GM23338 (cell line): Measurements from ENCODE around the gene MEIOB. TPM values are rescaled to one million over a fixed set of nuclear protein-coding genes. Genes with fewer than 3 reads are reported as not detected.

ENCODE experiments used
- ATAC-seq: fragments of 200-7000 bp; cut with Tn5 transposase; 3 replicates; pipeline ENCODE4 v1.9.1; 2020
- DNase-seq: peaks from one replicate; pipeline ENCODE4 v3.0.0-alpha.2; 2015; ENCODE audit warnings: low spot score
- H2AFZ ChIP-seq: fragments of 200-600 bp; sonication (generic); 2 replicates; pipeline ENCODE4 v1.8.0; 2016; ENCODE audit warnings: antibody characterized with exemption, mild to moderate bottlenecking, moderate library complexity
- H3F3A ChIP-seq: fragments of 200-600 bp; sonication (generic); replicated peaks from 2 replicates; pipeline ENCODE4 v1.8.0; 2017; ENCODE audit warnings: antibody characterized with exemption, mixed run types, low read depth
- H3K27ac ChIP-seq: fragments of 200-600 bp; sonication (generic); 2 replicates; pipeline ENCODE4 v1.6.1; 2016; ENCODE audit warnings: low read depth
- H3K27me3 ChIP-seq: fragments of 200-600 bp; sonication (generic); 2 replicates; pipeline ENCODE4 v1.8.0; 2016; ENCODE audit warnings: mild to moderate bottlenecking, mixed run types, moderate library complexity; ENCODE audit not compliant: insufficient read depth
- H3K36me3 ChIP-seq: fragments of 200-600 bp; sonication (generic); 2 replicates; pipeline ENCODE4 v1.8.0; 2016; ENCODE audit warnings: mild to moderate bottlenecking; ENCODE audit not compliant: insufficient read depth
- H3K4me1 ChIP-seq: fragments of 200-600 bp; sonication (generic); 2 replicates; pipeline ENCODE4 v1.8.0; 2016; ENCODE audit warnings: mild to moderate bottlenecking, moderate library complexity; ENCODE audit not compliant: insufficient read depth
- H3K4me2 ChIP-seq: fragments of 200-600 bp; sonication (generic); 2 replicates; pipeline ENCODE4 v1.7.1; 2017; ENCODE audit warnings: mixed run types
- H3K4me3 ChIP-seq: fragments of 200-600 bp; sonication (generic); 2 replicates; pipeline ENCODE4 v1.6.1; 2016; ENCODE audit warnings: mixed run types
- H3K79me2 ChIP-seq: fragments of 200-600 bp; sonication (generic); replicated peaks from 2 replicates; pipeline ENCODE4 v1.8.0; 2017; ENCODE audit warnings: mild to moderate bottlenecking; ENCODE audit not compliant: insufficient read depth
- H3K9me2 ChIP-seq: fragments of 200-600 bp; sonication (generic); 2 replicates; pipeline ENCODE4 v1.8.0; 2017; ENCODE audit not compliant: insufficient read depth
- H4K20me1 ChIP-seq: fragments of 200-600 bp; sonication (generic); replicated peaks from 2 replicates; pipeline ENCODE4 v1.8.0; 2017; ENCODE audit warnings: mild to moderate bottlenecking; ENCODE audit not compliant: insufficient read depth
- H3K27ac Mint-ChIP-seq: 2 replicates; pipeline ENCODE4 v1.8.0; 2020; ENCODE audit warnings: inconsistent platforms, mild to moderate bottlenecking, moderate library complexity, mixed read lengths
- H3K27me3 Mint-ChIP-seq: 3 replicates; pipeline ENCODE4 v1.8.0; 2022; ENCODE audit warnings: low read depth, mild to moderate bottlenecking, moderate library complexity, mixed read lengths, inconsistent platforms; ENCODE audit not compliant: insufficient read depth, poor library complexity
- H3K36me3 Mint-ChIP-seq: 3 replicates; pipeline ENCODE4 v1.8.0; 2021; ENCODE audit warnings: low read depth, mild to moderate bottlenecking, inconsistent platforms, moderate library complexity, mixed read lengths
- H3K4me1 Mint-ChIP-seq: 3 replicates; pipeline ENCODE4 v1.8.0; 2020; ENCODE audit warnings: mild to moderate bottlenecking, inconsistent platforms, mixed read lengths
- H3K4me3 Mint-ChIP-seq: 3 replicates; pipeline ENCODE4 v1.8.0; 2021; ENCODE audit warnings: moderate library complexity, mild to moderate bottlenecking, inconsistent platforms, mixed read lengths
- H3K9me3 Mint-ChIP-seq: 3 replicates; pipeline ENCODE4 v1.8.0; 2020; ENCODE audit warnings: moderate library complexity, mild to moderate bottlenecking, inconsistent platforms, mixed read lengths
- CREB1 ChIP-seq: fragments of 250-450 bp; sonication (Bioruptor Pico); IDR thresholded peaks from 2 replicates; pipeline ENCODE4 v1.5.0; 2020; ENCODE audit warnings: low read depth, mild to moderate bottlenecking, moderate library complexity
- CTCF ChIP-seq, 2 experiments: fragments of 200-600 bp in 1 of 2; sonication (generic) in 1 of 2; conservative IDR thresholded peaks; 2 replicates each; pipeline versions ENCODE4 v1.5.1 to v1.6.1; 2016 to 2017; ENCODE audit warnings: antibody characterized with exemption in 2 of 2, low read depth in 2 of 2, mild to moderate bottlenecking in 2 of 2, moderate library complexity in 1 of 2
- EZH2 ChIP-seq: fragments of 200-600 bp; sonication (generic); IDR thresholded peaks from one replicate; pipeline ENCODE4 v1.8.0; 2017; ENCODE audit warnings: antibody characterized with exemption, mild to moderate bottlenecking, low read depth; ENCODE audit not compliant: unreplicated experiment
- JUNB ChIP-seq: IDR thresholded peaks from one replicate; pipeline ENCODE4 v1.6.1; 2016; ENCODE audit warnings: antibody characterized with exemption; ENCODE audit not compliant: unreplicated experiment
- POLR2AphosphoS5 ChIP-seq: IDR thresholded peaks from 2 replicates; pipeline ENCODE4 v1.6.1; 2016; ENCODE audit warnings: antibody characterized with exemption, low read depth
- REST ChIP-seq: IDR thresholded peaks from one replicate; pipeline ENCODE4 v1.6.1; 2018; ENCODE audit warnings: antibody characterized with exemption; ENCODE audit not compliant: unreplicated experiment
- STAT1 ChIP-seq: IDR thresholded peaks from one replicate; pipeline ENCODE4 v1.6.1; 2016; ENCODE audit warnings: antibody characterized with exemption; ENCODE audit not compliant: unreplicated experiment
- ZNF331 ChIP-seq: fragments of 250-450 bp; sonication (Bioruptor Pico); IDR thresholded peaks from 2 replicates; pipeline ENCODE4 v1.5.0; 2020; ENCODE audit warnings: low read depth, mild to moderate bottlenecking, moderate library complexity
- ZNF462 ChIP-seq: fragments of 250-450 bp; sonication (Bioruptor Pico); IDR thresholded peaks from 2 replicates; pipeline ENCODE4 v1.5.0; 2020; ENCODE audit warnings: mild to moderate bottlenecking, moderate library complexity
- polyA plus RNA-seq: library from polyadenylated mRNA; unstranded; fragments of >200 nt; fragmentation: Nextera tagmentation; extraction: Ambion mirVana; gene quantifications from 2 replicates; pipeline ENCODE4 v1.2.1, GENCODE V29; 2016
- total RNA-seq: library from RNA; depleted of rRNA; stranded (reverse); fragments of >200 nt; shearing (Covaris generic); gene quantifications from 2 replicates; pipeline ENCODE4 v1.2.3, GENCODE V29; 2014

Gene MEIOB
- total and polyA plus RNA-seq, 2 experiments from 2014 or later, result 7.3 to 8.7 TPM

GRCh38 chr16:1914988-1915387 lies 43.0 kb upstream of the MEIOB start (continued):
- TF ChIP-seq REST (no peak), EZH2 (no peak), ZNF462 (CRISPR knock-in tag) (no peak)

- Mint-ChIP-seq H3K9me3 (no peaks in the 10 kb centered on the region), H3K27ac (no peak overlapping the region), H3K27me3 (peaks cover 46% of the 10 kb centered on the region), H3K4me3 (peak overlapping the region; percentile 14; the same call in 1 of the 3 replicates), H3K36me3 (no peaks in the 10 kb centered on the region), H3K4me1 (peaks cover 20% of the 10 kb centered on the region)
- Histone ChIP-seq H3K9me2 (no peaks in the 10 kb centered on the region), H3K4me2 (no peak overlapping the region), H3K27ac (no peak overlapping the region), H3K4me1 (peaks cover 18% of the 10 kb centered on the region; the same call in 1 of the 2 replicates), H3K27me3 (peaks cover 38% of the 10 kb centered on the region), H3F3A (no peaks in the 10 kb centered on the region), H3K36me3 (no peaks in the 10 kb centered on the region), H3K4me3 (no peak overlapping the region), H3K79me2 (no peaks in the 10 kb centered on the region), H2AFZ (0 out of 2 replicates have a peak overlapping the region, but pooled peaks have one; percentile 66), H4K20me1 (no peaks in the 10 kb centered on the region)
- no peak for DNase-seq
- no peak for ATAC-seq
- TF ChIP-seq EZH2 (no peak), ZNF331 (CRISPR knock-in tag) (no peak), STAT1 (no peak), CTCF (conservative IDR thresholded peaks at IDR 0.05; ENCODE audit: low read depth in 2 of 2) (no peak), CREB1 (no peak), REST (no peak), JUNB (no peak), POLR2AphosphoS5 (no peak)
Observed at GRCh38 chr16:1914084-1914608, 42.2 kb upstream of the MEIOB start.
